ENCODE results near the gene WNK4.

WNK4 gene

GRCh38 chr17:42797067-42798007 lies 16.9 kb downstream of the WNK4 start:
- no peak for DNase-seq (ENCODE audit: low read depth in 2 of 2)

- no peak for DNase-seq (ENCODE audit: low read depth in 2 of 2)
These were observed 17.6 kb downstream of the WNK4 start for GRCh38 chr17:42798011-42798382.

- DNase-seq (ENCODE audit: low read depth in 2 of 2), result peak; percentile 65 to 75
These were observed 18.3 kb downstream of the WNK4 start, which contains the start of the genes CNTD1 and COA3 for GRCh38 chr17:42798383-42799380. Gene CNTD1 (plus strand): TSS chr17:42798861. CDS start chr17:42799068, 207 bp downstream. Gene COA3 (minus strand): TSS chr17:42798704. CDS start chr17:42798681, 23 bp downstream.

- DNase-seq (ENCODE audit: low read depth in 2 of 2), result no peak
These were observed 22.9 kb downstream of the WNK4 start for GRCh38 chr17:42803074-42803883.

- no peak for DNase-seq (ENCODE audit: low read depth in 2 of 2)
These were observed 24.5 kb downstream of the WNK4 start for GRCh38 chr17:42804918-42805367.

GRCh38 chr17:42806249-42806648 lies 25.8 kb downstream of the WNK4 start:
- no peak for DNase-seq (ENCODE audit: low read depth in 2 of 2)

- no peak for DNase-seq (ENCODE audit: low read depth in 2 of 2)
These were observed 28.8 kb downstream of the WNK4 start for GRCh38 chr17:42809250-42809649.

- DNase-seq (ENCODE audit: low read depth in 2 of 2), result no peak
These were observed 34.4 kb downstream of the WNK4 start for GRCh38 chr17:42814633-42815399.

GRCh38 chr17:42817866-42818265 lies 37.5 kb downstream of the WNK4 start:
- DNase-seq (ENCODE audit: low read depth in 2 of 2), result no peak

GRCh38 chr17:42818379-42818778 lies 38.0 kb downstream of the WNK4 start:
- DNase-seq (ENCODE audit: low read depth in 2 of 2), result no peak

- DNase-seq (ENCODE audit: low read depth in 2 of 2), result peak; percentile 46 to 63
These were observed 39.6 kb downstream of the WNK4 start for GRCh38 chr17:42819939-42820535.

- DNase-seq (ENCODE audit: low read depth in 2 of 2), result no peak
These were observed 40.8 kb downstream of the WNK4 start for GRCh38 chr17:42821176-42821575.

GRCh38 chr17:42827472-42827871 lies 47.1 kb downstream of the WNK4 start:
- no peak for DNase-seq (ENCODE audit: low read depth in 2 of 2)

GRCh38 chr17:42830971-42831370 lies 50.6 kb downstream of the WNK4 start:
- DNase-seq (ENCODE audit: low read depth in 2 of 2), result no peak

GRCh38 chr17:42832213-42832933 lies 52.0 kb downstream of the WNK4 start:
- no peak for DNase-seq (ENCODE audit: low read depth in 2 of 2)

GRCh38 chr17:42832934-42833766 lies 52.7 kb downstream of the WNK4 start, which contains the start of gene PSME3:
Gene PSME3 (plus strand): TSS chr17:42833397. CDS start chr17:42833632, 235 bp downstream.
- peak; percentile 77 to 85 for DNase-seq (ENCODE audit: low read depth in 2 of 2)

GRCh38 chr17:42833767-42834422 lies 53.5 kb downstream of the WNK4 start:
- DNase-seq (ENCODE audit: low read depth in 2 of 2), result no peak

- no peak for DNase-seq (ENCODE audit: low read depth in 2 of 2)
These were observed 55.3 kb downstream of the WNK4 start for GRCh38 chr17:42835732-42836131.

All from activated CD4-positive, alpha-beta T cell treated with anti-CD3 and anti-CD28 coated beads for 24 hours (primary cell).